ENCODE data around the gene LRRC38. TPM values are rescaled to one million over a fixed set of nuclear protein-coding genes. Genes with fewer than 3 reads are reported as not detected.

Gene LRRC38
- total RNA-seq, 1 donor from 2014 or later = not detected

DNA sequence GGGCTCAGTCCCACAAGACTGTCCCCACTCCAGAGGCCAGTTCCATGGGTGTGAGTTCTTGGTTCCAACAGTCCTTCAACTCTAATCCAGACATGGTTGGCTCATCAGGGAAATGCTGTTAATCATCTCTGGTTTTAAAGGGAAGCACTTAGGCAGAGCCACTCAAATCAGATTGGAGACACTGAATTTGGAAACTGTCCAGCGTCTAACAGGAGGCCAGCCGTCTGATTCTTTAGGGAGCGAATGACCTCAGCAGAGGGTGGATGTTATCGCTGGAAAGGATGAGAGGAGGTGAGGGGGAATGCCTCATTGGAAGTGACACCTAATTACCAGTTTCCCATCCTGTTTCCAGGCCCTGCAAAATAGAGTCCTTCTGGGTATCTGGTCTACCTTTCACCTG lies 22.8 kb upstream of the LRRC38 start:
- DNase-seq (ENCODE audit: low spot score) = no peak
- Mint-ChIP-seq H3K27ac (ENCODE audit: unreplicated experiment) (no peak overlapping the region), H3K4me3 (ENCODE audit: unreplicated experiment) (no peak overlapping the region), H3K27me3 (ENCODE audit: low read depth) (no peaks in the 10 kb centered on the region), H3K9me3 (ENCODE audit: low read depth) (no peaks in the 10 kb centered on the region), H3K36me3 (ENCODE audit: low read depth) (no peaks in the 10 kb centered on the region), H3K4me1 (ENCODE audit: low read depth) (no peaks in the 10 kb centered on the region)
- no peak for TF ChIP-seq CTCF (IDR thresholded peaks at IDR 0.05)

DNA sequence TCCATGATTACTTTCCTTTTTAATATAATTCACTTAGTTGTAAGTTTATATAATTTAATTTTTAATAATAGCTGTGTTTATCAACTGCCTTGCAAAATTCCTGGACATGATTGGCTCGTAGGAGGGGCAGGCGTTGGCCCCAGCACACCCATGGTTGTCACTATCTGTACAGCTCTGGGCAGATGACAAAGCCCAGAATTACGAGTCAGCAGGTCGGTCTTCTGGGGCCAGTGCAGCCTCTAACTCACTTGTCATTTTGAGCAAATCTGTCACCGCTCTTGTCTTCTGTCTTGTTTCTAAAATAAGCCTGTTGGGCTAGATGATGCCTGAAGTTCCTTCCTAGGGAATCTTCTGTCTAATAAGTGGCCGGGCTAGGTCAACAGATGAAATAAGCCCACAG lies 21.4 kb upstream of the LRRC38 start:
- Mint-ChIP-seq H3K4me3 (ENCODE audit: unreplicated experiment) (no peak overlapping the region), H3K36me3 (ENCODE audit: low read depth) (no peaks in the 10 kb centered on the region), H3K27me3 (ENCODE audit: low read depth) (no peaks in the 10 kb centered on the region), H3K9me3 (ENCODE audit: low read depth) (no peaks in the 10 kb centered on the region), H3K27ac (ENCODE audit: unreplicated experiment) (no peak overlapping the region), H3K4me1 (ENCODE audit: low read depth) (no peaks in the 10 kb centered on the region)
- no peak for DNase-seq (ENCODE audit: low spot score)
- TF ChIP-seq CTCF (IDR thresholded peaks at IDR 0.05) = no peak

DNA sequence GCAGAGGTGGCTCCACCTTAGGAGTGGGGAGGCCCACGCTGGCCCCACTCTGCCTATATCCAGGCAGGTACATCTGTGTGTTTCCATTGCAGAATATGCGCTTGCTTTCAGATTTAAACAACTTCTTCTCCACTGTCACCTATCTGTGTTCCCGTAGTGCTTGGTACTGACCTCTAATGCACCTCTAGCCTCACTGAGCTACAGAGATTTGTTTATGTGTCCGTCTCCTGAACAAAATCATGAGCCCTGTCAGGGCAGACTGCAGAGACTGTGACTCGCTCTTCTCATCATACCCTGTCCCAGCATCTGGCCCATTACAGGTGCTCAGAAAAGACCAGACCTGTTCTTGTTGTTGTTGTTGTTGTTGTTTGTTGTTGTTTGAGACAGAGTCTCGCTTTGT lies 14.5 kb upstream of the LRRC38 start:
- H3K9me3 Mint-ChIP-seq (ENCODE audit: low read depth) = peaks cover 7% of the 10 kb centered on the region
- H3K4me3 Mint-ChIP-seq (ENCODE audit: unreplicated experiment) = no peak overlapping the region

GRCh38 chr1:13523780-13524477 lies 10.1 kb upstream of the LRRC38 start:
- Mint-ChIP-seq H3K4me3 (ENCODE audit: unreplicated experiment) (no peak overlapping the region), H3K27me3 (ENCODE audit: low read depth) (peaks cover 3% of the 10 kb centered on the region), H3K36me3 (ENCODE audit: low read depth) (peaks cover 2% of the 10 kb centered on the region), H3K4me1 (ENCODE audit: low read depth) (no peaks in the 10 kb centered on the region), H3K27ac (ENCODE audit: unreplicated experiment) (no peak overlapping the region), H3K9me3 (ENCODE audit: low read depth) (peaks cover 14% of the 10 kb centered on the region)
- no peak for DNase-seq (ENCODE audit: low spot score)
- no peak for TF ChIP-seq CTCF (IDR thresholded peaks at IDR 0.05)

More for the DNA sequence above, 14.5 kb upstream of the LRRC38 start:
- Mint-ChIP-seq H3K36me3 (ENCODE audit: low read depth) (peaks cover 2% of the 10 kb centered on the region), H3K4me1 (ENCODE audit: low read depth) (no peaks in the 10 kb centered on the region), H3K27me3 (ENCODE audit: low read depth) (no peaks in the 10 kb centered on the region), H3K27ac (ENCODE audit: unreplicated experiment) (no peak overlapping the region)
- TF ChIP-seq CTCF (IDR thresholded peaks at IDR 0.05) = no peak
- no peak for DNase-seq (ENCODE audit: low spot score)

DNA sequence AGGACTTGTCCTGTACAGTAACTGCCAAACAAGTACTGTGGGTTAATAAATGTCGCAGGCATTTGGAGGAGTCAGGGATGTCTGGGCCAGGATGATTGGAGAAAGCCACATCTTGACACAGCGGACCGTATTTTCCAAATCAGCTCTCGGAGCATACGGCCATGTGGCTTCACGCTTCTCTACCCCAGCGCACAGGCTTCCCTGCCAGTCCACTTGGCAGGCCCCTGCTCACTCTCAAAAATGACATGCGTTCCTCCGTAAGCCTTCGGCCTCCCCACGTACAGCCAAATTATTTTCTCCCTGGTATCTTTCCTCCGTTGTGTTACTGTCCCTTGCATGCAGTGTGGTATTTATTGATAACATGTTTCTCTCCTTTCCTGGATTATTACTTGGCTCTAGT lies 7.2 kb upstream of the LRRC38 start:
- no peak for DNase-seq (ENCODE audit: low spot score)
- Mint-ChIP-seq H3K4me1 (ENCODE audit: low read depth) (no peaks in the 10 kb centered on the region), H3K9me3 (ENCODE audit: low read depth) (peaks cover 10% of the 10 kb centered on the region), H3K36me3 (ENCODE audit: low read depth) (peaks cover 2% of the 10 kb centered on the region), H3K27me3 (ENCODE audit: low read depth) (peaks cover 8% of the 10 kb centered on the region), H3K4me3 (ENCODE audit: unreplicated experiment) (no peak overlapping the region), H3K27ac (ENCODE audit: unreplicated experiment) (no peak overlapping the region)
- no peak for TF ChIP-seq CTCF (IDR thresholded peaks at IDR 0.05)
